Stimulated activated CD4-positive, alpha-beta T cell treated with anti-CD3 and anti-CD28 coated beads, TNF-alpha, amount 100 ng/mL, for 48 hours (primary cell): ENCODE results near the gene TPCN1.

Experiments used
- DNase-seq, 3 donors: peaks; one replicate each; pipeline ENCODE4 v3.0.0-alpha.2; 2020; ENCODE audit warnings: low read depth in 3 of 3

The TPCN1 gene

GRCh38 chr12:113285679-113286610, 64.7 kb downstream of the TPCN1 start:
- no peak for DNase-seq

DNA sequence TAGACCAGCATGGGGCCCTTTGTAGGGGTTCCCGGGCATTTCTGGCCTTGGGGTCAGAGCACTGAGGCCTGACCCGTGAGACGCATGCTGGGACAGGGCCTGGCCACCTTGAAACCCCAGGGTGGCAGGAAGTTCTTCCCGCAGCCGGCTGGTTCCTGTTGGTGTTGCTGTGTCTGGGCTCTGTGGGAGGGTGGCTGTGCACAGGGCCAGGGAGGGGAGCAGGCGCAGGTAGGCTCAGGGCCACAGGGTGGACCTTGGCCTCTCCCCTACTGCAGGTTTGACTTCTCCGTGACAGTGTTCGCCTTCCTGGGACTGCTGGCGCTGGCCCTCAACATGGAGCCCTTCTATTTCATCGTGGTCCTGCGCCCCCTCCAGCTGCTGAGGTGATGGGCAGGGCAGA, 65.4 kb downstream of the TPCN1 start:
- DNase-seq, result no peak

DNA sequence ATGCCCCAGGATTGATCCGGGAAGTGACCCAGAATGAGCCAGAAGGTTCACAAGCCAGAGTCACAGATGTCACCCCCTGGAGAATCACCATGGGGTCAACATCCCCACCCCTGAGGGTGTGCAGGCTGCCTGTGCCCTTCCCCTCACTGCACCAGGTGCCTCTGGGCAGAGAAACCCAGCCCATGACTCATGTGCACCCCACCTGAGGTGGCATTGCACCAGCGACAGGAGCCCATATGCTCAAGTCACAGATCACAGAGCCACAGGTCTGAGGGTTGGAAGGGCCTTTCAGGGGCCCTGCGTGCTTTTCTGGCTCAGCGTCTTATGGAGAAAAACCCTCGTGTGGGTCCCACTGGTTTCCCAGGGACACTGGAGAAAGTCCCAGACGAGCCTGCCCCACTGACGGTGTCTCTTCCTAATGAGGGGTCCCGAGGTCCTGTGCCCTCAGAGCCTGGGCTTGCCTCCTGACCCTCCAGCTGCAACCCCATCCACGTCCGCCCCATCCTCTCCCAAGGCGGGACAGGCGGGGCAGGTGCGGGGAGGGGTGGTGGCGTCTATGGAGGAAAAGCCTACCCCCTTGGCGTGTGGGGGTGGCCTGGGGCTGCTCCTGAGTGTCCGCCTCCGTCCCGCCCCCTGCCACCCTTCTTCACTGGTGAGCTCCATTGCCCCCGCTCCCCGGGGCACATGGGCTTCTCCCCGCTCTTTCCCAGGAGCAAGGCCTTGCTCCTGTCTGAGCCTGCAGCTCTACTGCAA, 66.1 kb downstream of the TPCN1 start:
- no peak for DNase-seq

DNA sequence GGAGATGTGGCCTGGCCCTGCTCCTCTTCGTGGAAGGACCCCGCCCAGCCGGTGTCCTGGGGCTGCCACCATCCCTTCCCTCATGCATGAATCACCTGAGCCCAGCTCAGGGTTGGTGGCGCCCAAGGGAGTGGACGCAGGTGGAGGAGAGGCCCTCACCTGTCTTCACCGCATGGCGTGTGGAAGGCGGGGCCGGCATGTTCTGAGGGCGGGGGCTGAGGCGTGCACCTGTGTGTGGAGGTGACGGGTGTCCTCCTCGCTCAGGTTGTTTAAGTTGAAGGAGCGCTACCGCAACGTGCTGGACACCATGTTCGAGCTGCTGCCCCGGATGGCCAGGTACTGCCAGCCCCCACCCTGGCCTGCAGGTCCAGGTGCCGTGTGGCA, 66.6 kb downstream of the TPCN1 start:
- DNase-seq, result no peak

DNA sequence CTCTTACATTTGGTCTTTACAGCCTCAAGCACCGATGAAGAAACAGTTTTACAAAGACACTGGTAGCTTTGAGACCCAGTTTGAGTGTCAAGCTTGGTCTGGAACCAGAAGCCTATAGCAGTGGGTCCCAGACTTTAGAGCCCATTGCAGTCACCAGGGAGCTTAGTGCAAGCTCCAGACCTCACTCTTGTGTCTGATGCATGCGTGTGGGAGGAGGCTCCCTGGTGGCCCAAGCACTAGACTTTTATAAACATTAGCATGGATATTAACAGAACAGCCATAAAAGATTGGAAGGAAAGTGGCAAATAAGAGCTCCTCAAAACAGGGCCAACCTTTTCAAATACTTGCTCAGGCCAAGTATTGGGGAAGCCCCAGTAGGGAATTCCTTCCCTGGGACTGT, 68.1 kb downstream of the TPCN1 start:
- DNase-seq, result no peak

- no peak for DNase-seq
Measured at GRCh38 chr12:113290506-113290905, 69.2 kb downstream of the TPCN1 start.

GRCh38 chr12:113291586-113291985, 70.3 kb downstream of the TPCN1 start:
- no peak for DNase-seq

DNA sequence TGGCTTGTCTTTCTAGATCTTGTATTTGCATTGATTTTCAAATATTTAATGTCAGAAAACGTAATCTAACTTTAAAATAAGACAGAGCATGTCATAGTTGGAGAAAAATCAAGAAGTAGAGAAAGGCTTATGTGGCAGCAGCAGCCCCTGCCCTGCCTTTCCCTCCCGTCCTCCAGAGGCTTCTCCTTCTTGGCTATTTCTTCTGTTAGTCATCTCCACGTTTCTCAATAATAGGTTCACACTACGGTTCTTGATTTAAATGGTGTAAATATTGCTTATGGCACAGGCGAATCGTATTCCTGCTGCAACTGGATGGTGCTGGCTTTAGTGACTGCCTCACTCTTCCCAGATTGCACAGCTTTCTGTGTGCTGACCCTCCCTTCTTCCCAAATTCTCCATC, 70.8 kb downstream of the TPCN1 start:
- no peak for DNase-seq

DNA sequence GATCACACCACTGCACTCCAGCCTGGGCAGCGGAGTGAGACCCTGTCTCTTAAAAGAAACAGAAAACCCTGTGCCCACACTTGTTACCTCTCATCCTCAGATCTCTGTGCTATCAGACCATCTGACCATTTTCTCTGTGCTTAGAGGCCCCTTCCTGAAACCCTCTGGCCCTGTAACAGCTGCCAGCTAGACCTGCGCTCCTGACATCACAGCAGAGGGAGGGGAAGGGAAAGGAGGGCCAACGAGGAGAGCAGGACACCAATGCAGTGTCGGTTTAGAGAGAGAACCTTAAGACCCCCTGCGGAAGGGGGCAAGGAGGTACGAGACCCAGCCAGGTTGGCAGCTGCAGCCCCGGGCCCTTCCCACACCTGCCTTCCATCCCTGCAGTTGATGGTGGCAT, 71.3 kb downstream of the TPCN1 start:
- DNase-seq, result no peak

DNA sequence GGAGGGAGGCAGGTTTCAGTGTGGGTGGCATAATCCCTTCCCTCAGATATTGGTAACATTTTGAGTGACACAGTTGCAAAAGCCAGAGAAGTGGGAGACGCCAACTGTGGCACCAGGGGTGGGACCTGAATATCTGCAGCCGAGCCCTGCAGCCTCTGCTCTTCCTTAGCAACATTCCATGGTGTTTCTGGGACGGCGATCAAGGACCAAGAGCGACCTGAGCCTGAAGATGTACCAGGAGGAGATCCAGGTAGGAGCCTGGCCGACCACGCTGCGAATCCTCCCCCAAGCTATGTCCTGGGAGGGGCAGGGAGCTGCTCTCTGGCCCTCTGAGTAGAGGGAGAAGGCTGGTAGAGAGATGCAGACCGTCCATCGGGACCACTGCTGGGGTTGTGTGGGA, 71.8 kb downstream of the TPCN1 start:
- no peak for DNase-seq

GRCh38 chr12:113295886-113296556, 74.8 kb downstream of the TPCN1 start:
- DNase-seq, result no peak

DNA sequence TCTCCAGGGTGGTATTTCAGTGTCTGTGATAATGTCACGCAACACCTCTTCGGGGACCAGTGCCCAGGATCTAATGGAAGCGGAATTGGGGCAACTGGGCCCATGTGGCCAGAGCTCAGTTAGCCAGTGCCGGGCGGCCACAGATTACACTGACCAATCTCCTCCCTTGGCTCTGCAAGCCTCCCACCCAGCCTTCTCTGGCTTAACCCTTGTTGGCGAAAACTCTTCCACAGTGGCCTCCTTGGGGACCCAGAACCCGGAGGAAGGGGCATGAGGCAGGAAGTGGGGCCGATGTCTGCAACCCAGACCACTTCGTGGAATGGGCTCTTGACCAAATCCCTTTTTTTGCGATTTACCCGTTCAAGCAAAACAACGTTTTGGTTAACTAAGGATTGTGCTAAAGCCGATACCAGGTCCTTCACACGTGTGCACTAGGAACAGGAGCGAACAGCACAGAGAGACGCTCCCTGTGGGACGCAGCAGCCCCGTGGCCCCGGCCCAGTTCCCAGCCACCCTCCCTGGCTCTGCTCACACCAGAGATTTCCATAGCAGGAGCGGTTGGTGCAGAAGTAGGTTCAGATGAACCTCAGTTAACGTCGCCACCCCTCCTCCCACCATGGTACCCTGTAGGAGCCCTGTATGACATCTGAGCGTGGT, 75.4 kb downstream of the TPCN1 start:
- DNase-seq, result no peak

- DNase-seq, result no peak
Measured at GRCh38 chr12:113297214-113297587, 75.9 kb downstream of the TPCN1 start.

DNA sequence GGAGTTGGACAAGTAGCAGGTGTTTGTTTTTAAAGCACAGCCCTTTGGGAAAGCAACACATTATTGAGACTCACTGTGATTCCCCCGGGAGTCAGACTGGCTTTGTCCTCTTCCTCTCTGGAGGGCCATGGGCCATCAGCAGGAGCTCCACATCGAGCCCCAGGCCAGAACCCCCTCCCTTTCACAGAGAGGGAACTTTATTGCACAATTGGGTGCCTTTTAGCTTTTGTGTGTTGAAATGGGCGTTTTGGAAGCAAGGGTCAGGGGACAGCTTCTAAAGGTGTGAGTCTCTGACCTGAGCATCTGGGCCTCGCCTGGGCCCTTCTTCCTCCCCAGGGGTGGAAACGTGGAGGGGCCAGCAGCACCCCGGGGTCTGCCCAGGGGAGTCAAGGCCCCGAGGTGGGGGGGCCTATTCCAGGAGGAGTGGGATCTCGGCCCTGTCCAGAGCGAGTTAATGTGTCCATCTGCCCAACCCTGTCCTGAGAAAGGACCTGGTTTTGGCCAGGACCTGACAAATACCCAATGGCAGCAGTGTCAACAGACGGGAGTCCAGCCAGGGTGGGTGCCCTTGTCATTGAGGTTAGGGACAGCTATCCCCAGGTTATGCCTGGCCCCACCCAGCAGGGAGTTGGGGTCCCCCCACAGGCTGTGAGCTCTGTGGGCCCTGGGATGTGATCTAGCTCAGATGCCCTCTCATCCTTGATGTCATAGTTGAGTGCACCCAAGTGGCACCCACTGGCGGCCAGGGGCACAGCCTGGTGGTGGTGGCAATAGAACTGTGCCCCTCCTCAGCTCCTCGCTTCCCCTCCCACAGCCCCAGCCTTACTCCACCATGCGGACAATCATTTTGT, 76.6 kb downstream of the TPCN1 start:
- no peak for DNase-seq

DNA sequence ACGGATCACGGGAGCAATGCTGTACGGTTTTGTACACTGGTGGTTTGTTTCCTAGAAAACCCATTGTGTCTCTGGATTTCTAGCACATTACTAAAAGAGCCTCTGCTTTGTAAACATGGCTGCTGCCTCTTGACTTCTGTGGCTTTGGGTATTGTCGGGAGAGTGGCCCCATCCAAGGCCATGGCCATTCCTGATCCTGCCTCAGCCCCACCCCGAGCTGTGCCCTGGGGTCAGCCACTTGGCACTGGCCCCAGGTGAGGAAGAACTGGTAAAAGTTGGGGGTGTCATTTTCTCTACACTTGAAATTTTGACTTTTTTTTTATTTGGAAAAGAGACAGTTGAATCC, 77.2 kb downstream of the TPCN1 start:
- DNase-seq, result no peak

GRCh38 chr12:113298861-113299545, 77.7 kb downstream of the TPCN1 start:
- DNase-seq, result no peak

DNA sequence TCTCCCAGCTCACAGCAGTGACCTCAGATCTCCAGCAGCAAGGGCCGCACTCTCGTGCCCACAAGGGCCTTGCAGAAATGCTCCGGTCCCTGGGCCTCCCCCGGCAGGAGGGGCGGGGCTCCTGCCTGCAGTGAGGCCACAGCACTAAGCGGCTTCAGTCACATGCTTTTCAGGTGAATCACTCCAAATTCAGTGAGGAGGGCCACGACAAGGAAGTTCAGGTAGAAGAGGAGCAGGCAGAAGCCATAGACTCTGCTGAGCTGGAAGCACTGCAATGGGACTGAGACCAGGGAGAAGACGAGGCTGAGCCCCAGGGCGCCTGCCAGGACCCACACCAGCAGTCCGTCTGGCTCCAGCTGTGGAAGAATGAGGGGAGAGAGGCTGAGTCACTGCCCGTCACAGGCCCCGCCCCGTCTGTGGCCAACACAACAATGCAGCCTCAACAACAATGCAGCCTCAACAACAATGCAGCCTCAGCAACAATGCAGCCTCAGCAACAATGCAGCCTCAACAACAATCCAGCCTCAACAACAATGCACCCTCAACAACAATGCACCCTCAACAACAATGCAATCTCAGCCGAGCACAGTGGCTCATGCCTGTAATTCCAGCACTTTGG, 78.5 kb downstream of the TPCN1 start:
- DNase-seq, result no peak

DNA sequence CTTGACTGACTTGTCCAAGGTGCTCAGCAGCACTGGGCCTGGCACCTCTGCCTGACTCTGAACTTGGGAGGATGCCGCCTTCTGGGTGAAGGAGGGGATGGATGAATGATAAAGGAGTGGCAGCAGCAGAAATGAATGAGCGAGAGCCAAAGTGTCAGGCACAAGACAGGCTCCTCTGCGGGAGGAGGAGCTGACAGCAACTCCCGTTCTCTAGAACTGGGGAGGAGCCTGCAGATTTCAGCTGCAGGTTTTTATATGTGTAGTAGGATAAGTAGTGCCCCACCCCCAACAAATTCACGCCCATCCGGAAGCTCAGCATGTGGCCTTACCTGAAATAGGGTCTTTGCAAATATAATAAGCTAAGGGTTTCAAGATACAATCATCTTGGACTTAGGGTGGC, 80.5 kb downstream of the TPCN1 start:
- DNase-seq, result no peak

DNA sequence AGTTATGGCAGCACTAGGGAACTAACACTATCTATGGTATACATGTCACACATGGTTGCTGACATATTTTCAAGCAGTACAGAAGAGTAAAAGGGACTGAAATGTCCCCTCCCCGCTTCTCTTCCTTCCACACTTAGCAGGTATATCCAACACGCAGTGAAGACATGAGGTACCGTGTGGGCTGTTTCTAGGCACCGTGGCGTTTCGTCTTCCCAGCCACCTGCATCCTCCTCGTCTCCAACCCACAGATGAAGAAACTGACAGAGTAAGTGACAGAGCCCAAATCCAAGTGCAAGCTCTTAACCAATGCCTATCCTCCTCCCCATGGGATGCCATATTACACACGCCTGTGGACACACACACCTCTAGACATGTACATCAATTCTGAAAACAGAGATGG, 81.2 kb downstream of the TPCN1 start:
- DNase-seq, result no peak
